Stomach smooth muscle (tissue), 2 donors: ENCODE measurements around the gene REM2.

Source experiments
- H3K27ac ChIP-seq: one replicate; pipeline ENCODE4 v1.7.0; 2013; ENCODE audit warnings: mild to moderate bottlenecking, low read length, inconsistent platforms
- H3K27me3 ChIP-seq, 2 donors: one replicate each; pipeline ENCODE4 v1.7.0; 2013; ENCODE audit warnings: low read length in 2 of 2; ENCODE audit not compliant: insufficient read depth in 2 of 2, control insufficient read depth in 1 of 2
- H3K36me3 ChIP-seq, 2 donors: one replicate each; pipeline ENCODE4 v1.7.0; 2013; ENCODE audit warnings: low read length in 2 of 2; ENCODE audit not compliant: control insufficient read depth in 2 of 2, insufficient read depth in 2 of 2
- H3K4me1 ChIP-seq: one replicate; pipeline ENCODE4 v1.7.0; 2013; ENCODE audit warnings: low read length; ENCODE audit not compliant: control insufficient read depth, insufficient read depth
- H3K4me3 ChIP-seq, 2 donors: one replicate each; pipeline ENCODE4 v1.7.0; 2013; ENCODE audit warnings: low read length in 2 of 2
- H3K9ac ChIP-seq, 2 donors: one replicate each; pipeline ENCODE4 v1.7.0; 2013; ENCODE audit warnings: low read length in 2 of 2, mild to moderate bottlenecking in 1 of 2
- H3K9me3 ChIP-seq, 2 donors: one replicate each; pipeline ENCODE4 v1.7.0; 2013; ENCODE audit warnings: low read length in 2 of 2; ENCODE audit not compliant: control insufficient read depth in 2 of 2
- donor health status: healthy.
- donor health status: Pancreatic carcinoma.

The REM2 gene

GRCh38 chr14:22877000-22877501 is 6.0 kb upstream of the REM2 start:
- Histone ChIP-seq H3K4me1 (peaks cover 20% of the 10 kb centered on the region), H3K9ac (no peak overlapping the region), H3K9me3 (no peaks in the 10 kb centered on the region), H3K27me3 (no peaks in the 10 kb centered on the region), H3K27ac (no peak overlapping the region), H3K36me3 (peaks cover 44 to 45% of the 10 kb centered on the region in 2 donors), H3K4me3 (no peak overlapping the region)

GRCh38 chr14:22878271-22879246 is 4.5 kb upstream of the REM2 start:
- no peak overlapping the region for H3K27ac ChIP-seq
- H3K4me3 ChIP-seq: no peak overlapping the region
- peaks cover 44 to 45% of the 10 kb centered on the region in 2 donors for H3K36me3 ChIP-seq
- H3K4me1 ChIP-seq: peaks cover 24% of the 10 kb centered on the region
- H3K9me3 ChIP-seq: no peaks in the 10 kb centered on the region
- peaks cover 0 to 2% of the 10 kb centered on the region in 2 donors for H3K27me3 ChIP-seq
- no peak overlapping the region for H3K9ac ChIP-seq

GRCh38 chr14:22882064-22882463 is 958 bp upstream of the REM2 start:
- Histone ChIP-seq H3K4me3 (no peak overlapping the region), H3K4me1 (peaks cover 19% of the 10 kb centered on the region), H3K9me3 (no peaks in the 10 kb centered on the region), H3K36me3 (peaks cover 15 to 16% of the 10 kb centered on the region in 2 donors), H3K27ac (no peak overlapping the region), H3K27me3 (peaks cover 0 to 13% of the 10 kb centered on the region in 2 donors), H3K9ac (no peak overlapping the region)

- Histone ChIP-seq H3K9me3 (no peaks in the 10 kb centered on the region), H3K27ac (no peak overlapping the region), H3K4me1 (peaks cover 24% of the 10 kb centered on the region), H3K9ac (peak overlapping the region in 1 of 2 donors; percentile 23), H3K4me3 (no peak overlapping the region), H3K27me3 (peaks cover 0 to 17% of the 10 kb centered on the region in 2 donors), H3K36me3 (peaks cover 9 to 10% of the 10 kb centered on the region in 2 donors)
Measured at GRCh38 chr14:22882529-22883172, 371 bp upstream of the REM2 start.

GRCh38 chr14:22884076-22884737 is 1.2 kb downstream of the REM2 start:
- peaks cover 0 to 3% of the 10 kb centered on the region in 2 donors for H3K36me3 ChIP-seq
- H3K4me1 ChIP-seq: peaks cover 30% of the 10 kb centered on the region
- H3K9me3 ChIP-seq: no peaks in the 10 kb centered on the region
- no peak overlapping the region for H3K9ac ChIP-seq
- H3K27me3 ChIP-seq: peaks cover 0 to 20% of the 10 kb centered on the region in 2 donors
- no peak overlapping the region for H3K4me3 ChIP-seq
- H3K27ac ChIP-seq: no peak overlapping the region

- no peaks in the 10 kb centered on the region for H3K36me3 ChIP-seq
- H3K9me3 ChIP-seq: no peaks in the 10 kb centered on the region
- peaks cover 0 to 20% of the 10 kb centered on the region in 2 donors for H3K27me3 ChIP-seq
- no peak overlapping the region for H3K27ac ChIP-seq
- peaks cover 30% of the 10 kb centered on the region for H3K4me1 ChIP-seq
- H3K9ac ChIP-seq: no peak overlapping the region
- no peak overlapping the region for H3K4me3 ChIP-seq
Measured at GRCh38 chr14:22884738-22885523, 1.9 kb downstream of the REM2 start.

- H3K9me3 ChIP-seq: no peaks in the 10 kb centered on the region
- no peak overlapping the region for H3K9ac ChIP-seq
- peak overlapping the region in 1 of 2 donors; percentile 72 for H3K4me3 ChIP-seq
- H3K27me3 ChIP-seq: peaks cover 0 to 20% of the 10 kb centered on the region in 2 donors
- no peak overlapping the region for H3K27ac ChIP-seq
- H3K4me1 ChIP-seq: peaks cover 30% of the 10 kb centered on the region
- no peaks in the 10 kb centered on the region for H3K36me3 ChIP-seq
Measured at GRCh38 chr14:22885975-22886374, 3.0 kb downstream of the REM2 start.

GRCh38 chr14:22886500-22887259 is 3.7 kb downstream of the REM2 start:
- Histone ChIP-seq H3K36me3 (no peaks in the 10 kb centered on the region), H3K9ac (peak overlapping the region; percentile 48 to 62), H3K4me3 (peak overlapping the region; percentile 62 to 72), H3K27me3 (peaks cover 0 to 20% of the 10 kb centered on the region in 2 donors), H3K4me1 (peaks cover 30% of the 10 kb centered on the region), H3K27ac (no peak overlapping the region), H3K9me3 (no peaks in the 10 kb centered on the region)

GRCh38 chr14:22887260-22887989 is 4.4 kb downstream of the REM2 start:
- peaks cover 0 to 20% of the 10 kb centered on the region in 2 donors for H3K27me3 ChIP-seq
- H3K9me3 ChIP-seq: no peaks in the 10 kb centered on the region
- no peak overlapping the region for H3K27ac ChIP-seq
- peaks cover 29% of the 10 kb centered on the region for H3K4me1 ChIP-seq
- H3K36me3 ChIP-seq: no peaks in the 10 kb centered on the region
- H3K9ac ChIP-seq: peak overlapping the region; percentile 48 to 62
- H3K4me3 ChIP-seq: peak overlapping the region; percentile 62 to 72
